KMS-11 (cell line): ENCODE measurements around the gene TBX5.

ENCODE experiments used
- H2AFZ ChIP-seq: fragments of 200-600 bp; sonication (generic); 2 replicates; pipeline ENCODE4 v1.6.1; 2016; ENCODE audit warnings: antibody characterized with exemption, mixed run types, low read depth
- H3K27ac ChIP-seq: fragments of 200-600 bp; sonication (generic); 2 replicates; pipeline ENCODE4 v1.6.1; 2016; ENCODE audit warnings: mild to moderate bottlenecking, mixed run types
- H3K27me3 ChIP-seq: fragments of 200-600 bp; sonication (generic); 2 replicates; pipeline ENCODE4 v1.6.1; 2017; ENCODE audit warnings: mild to moderate bottlenecking, low read depth, mixed run types, moderate library complexity; ENCODE audit not compliant: insufficient read depth
- H3K36me3 ChIP-seq: fragments of 200-600 bp; sonication (generic); 2 replicates; pipeline ENCODE4 v1.6.1; 2017; ENCODE audit warnings: mild to moderate bottlenecking, mixed run types; ENCODE audit not compliant: insufficient read depth
- H3K4me1 ChIP-seq: fragments of 200-600 bp; sonication (generic); 2 replicates; pipeline ENCODE4 v1.6.1; 2016; ENCODE audit warnings: mild to moderate bottlenecking, low read depth, mixed run types; ENCODE audit not compliant: poor library complexity, severe bottlenecking
- H3K4me2 ChIP-seq: fragments of 200-600 bp; sonication (generic); 2 replicates; pipeline ENCODE4 v1.7.0; 2016; ENCODE audit warnings: mild to moderate bottlenecking, mixed run types
- H3K4me3 ChIP-seq: fragments of 200-600 bp; sonication (generic); IDR thresholded peaks from 2 replicates; pipeline ENCODE4 v1.6.1; 2017; ENCODE audit warnings: low read depth, low read length, mixed read lengths; ENCODE audit not compliant: insufficient read depth
- H3K79me2 ChIP-seq: fragments of 200-600 bp; sonication (generic); 2 replicates; pipeline ENCODE4 v1.6.1; 2016; ENCODE audit warnings: low read depth, mixed run types; ENCODE audit not compliant: insufficient read depth
- H3K9ac ChIP-seq: fragments of 200-600 bp; sonication (generic); 2 replicates; pipeline ENCODE4 v1.6.1; 2016; ENCODE audit warnings: mild to moderate bottlenecking, mixed run types
- H4K20me1 ChIP-seq: fragments of 200-600 bp; sonication (generic); 2 replicates; pipeline ENCODE4 v1.6.1; 2016; ENCODE audit warnings: mild to moderate bottlenecking, mixed run types; ENCODE audit not compliant: insufficient read depth
- TF ChIP-seq, protein P1 (sequence below): fragments of 200-600 bp; sonication (generic); conservative IDR thresholded peaks from 2 replicates; pipeline ENCODE4 v1.6.1; 2017; ENCODE audit warnings: low read depth, mild to moderate bottlenecking, antibody characterized with exemption, low read length, moderate library complexity, mixed read lengths

The TBX5 gene

DNA sequence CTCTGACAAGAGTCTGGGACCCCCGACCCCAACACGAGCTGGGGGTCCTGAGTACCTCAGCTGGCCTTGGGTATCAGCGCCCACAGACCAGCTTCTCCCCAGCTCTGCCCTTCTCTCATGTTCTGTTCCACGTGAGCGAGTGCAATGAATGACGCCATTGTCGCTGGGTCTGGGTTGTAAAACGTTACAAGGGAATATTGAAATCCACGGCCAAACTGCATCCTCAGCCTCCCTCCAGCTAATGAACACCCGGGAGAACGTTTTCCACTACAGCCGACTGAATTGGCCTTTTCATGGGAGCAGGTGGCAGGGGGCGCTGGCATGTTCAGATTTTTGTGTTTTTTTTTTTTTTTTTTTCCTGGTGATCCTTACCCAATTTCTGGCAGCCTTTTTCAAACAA is 34.7 kb downstream of the TBX5 start:
- no peaks in the 10 kb centered on the region for H3K27me3 ChIP-seq
- H4K20me1 ChIP-seq, result no peaks in the 10 kb centered on the region
- H3K9ac ChIP-seq, result no peak overlapping the region
- no peak overlapping the region for H3K27ac ChIP-seq
- H3K36me3 ChIP-seq, result no peaks in the 10 kb centered on the region
- TF ChIP-seq, protein P1, sequence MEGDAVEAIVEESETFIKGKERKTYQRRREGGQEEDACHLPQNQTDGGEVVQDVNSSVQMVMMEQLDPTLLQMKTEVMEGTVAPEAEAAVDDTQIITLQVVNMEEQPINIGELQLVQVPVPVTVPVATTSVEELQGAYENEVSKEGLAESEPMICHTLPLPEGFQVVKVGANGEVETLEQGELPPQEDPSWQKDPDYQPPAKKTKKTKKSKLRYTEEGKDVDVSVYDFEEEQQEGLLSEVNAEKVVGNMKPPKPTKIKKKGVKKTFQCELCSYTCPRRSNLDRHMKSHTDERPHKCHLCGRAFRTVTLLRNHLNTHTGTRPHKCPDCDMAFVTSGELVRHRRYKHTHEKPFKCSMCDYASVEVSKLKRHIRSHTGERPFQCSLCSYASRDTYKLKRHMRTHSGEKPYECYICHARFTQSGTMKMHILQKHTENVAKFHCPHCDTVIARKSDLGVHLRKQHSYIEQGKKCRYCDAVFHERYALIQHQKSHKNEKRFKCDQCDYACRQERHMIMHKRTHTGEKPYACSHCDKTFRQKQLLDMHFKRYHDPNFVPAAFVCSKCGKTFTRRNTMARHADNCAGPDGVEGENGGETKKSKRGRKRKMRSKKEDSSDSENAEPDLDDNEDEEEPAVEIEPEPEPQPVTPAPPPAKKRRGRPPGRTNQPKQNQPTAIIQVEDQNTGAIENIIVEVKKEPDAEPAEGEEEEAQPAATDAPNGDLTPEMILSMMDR, result no peak
- no peaks in the 10 kb centered on the region for H3K4me1 ChIP-seq
- no peak overlapping the region for H3K4me2 ChIP-seq
- H3K79me2 ChIP-seq, result no peaks in the 10 kb centered on the region
- no peak overlapping the region for H3K4me3 ChIP-seq
- no peak overlapping the region for H2AFZ ChIP-seq

DNA sequence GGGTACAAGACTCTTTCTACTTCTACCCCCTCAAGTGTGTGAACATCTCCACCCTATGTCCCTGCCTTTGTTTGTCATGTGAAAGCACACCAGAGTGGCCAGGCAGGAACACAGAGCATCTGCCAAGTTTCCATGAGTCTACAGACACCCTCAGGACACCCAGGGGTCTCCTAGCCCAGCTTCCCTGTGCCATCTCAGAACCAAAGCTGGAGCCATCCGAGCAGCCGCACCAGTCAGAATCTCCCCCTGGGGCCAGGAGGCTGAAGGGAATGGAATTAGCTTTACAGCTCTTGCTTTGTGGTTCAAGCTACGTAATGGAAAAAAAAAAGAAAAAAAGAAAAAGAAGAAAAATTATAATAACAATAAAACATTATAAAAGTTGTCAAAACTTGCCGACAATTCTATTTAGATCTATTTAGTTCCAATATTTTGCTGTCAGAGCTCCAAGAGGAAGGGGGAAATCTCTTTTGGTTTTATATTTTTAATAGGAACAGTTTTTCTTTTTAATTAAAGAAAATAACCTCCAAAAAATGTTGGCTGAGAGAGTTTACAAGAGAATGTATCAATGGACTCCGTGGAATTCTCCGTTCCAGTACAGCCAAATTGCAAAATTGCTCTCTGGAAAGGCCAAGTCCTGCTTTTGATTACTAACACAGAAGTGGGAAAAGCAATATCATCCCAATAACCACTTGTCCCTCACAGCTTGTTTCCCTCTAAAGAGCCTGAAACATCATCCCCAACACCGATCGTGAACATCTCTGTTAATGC is 37.1 kb downstream of the TBX5 start:
- Histone ChIP-seq H3K79me2 (no peaks in the 10 kb centered on the region), H3K4me1 (no peaks in the 10 kb centered on the region), H3K4me3 (no peak overlapping the region), H3K27ac (no peak overlapping the region), H4K20me1 (no peaks in the 10 kb centered on the region), H3K4me2 (no peak overlapping the region), H2AFZ (no peak overlapping the region), H3K9ac (no peak overlapping the region), H3K27me3 (no peaks in the 10 kb centered on the region), H3K36me3 (no peaks in the 10 kb centered on the region)
- TF ChIP-seq, protein P1, result no peak

DNA sequence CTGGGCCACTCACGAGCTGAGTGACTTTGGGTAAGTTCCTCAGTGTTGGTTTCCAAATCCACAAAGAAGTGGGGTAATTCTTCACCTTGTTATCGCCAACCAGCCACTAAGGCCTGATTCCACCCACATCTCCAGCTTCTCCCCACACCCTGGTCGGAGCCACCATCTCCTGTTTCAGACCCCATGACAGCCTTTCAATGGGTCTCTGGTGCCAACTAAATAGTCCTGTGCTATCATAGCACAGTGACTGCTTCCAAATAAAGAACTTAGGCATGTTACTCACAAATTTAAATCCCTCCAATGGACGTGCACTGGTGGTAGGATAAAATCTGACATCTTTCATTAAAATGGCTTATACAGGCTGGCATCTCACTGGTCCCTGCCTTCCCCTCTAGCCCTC is 44.0 kb downstream of the TBX5 start:
- Histone ChIP-seq H3K36me3 (no peaks in the 10 kb centered on the region), H2AFZ (no peak overlapping the region), H3K27ac (no peak overlapping the region), H3K27me3 (no peaks in the 10 kb centered on the region), H3K9ac (no peak overlapping the region), H3K4me1 (no peaks in the 10 kb centered on the region), H3K4me3 (no peak overlapping the region), H4K20me1 (no peaks in the 10 kb centered on the region), H3K4me2 (no peak overlapping the region), H3K79me2 (no peaks in the 10 kb centered on the region)
- TF ChIP-seq, protein P1, result no peak

DNA sequence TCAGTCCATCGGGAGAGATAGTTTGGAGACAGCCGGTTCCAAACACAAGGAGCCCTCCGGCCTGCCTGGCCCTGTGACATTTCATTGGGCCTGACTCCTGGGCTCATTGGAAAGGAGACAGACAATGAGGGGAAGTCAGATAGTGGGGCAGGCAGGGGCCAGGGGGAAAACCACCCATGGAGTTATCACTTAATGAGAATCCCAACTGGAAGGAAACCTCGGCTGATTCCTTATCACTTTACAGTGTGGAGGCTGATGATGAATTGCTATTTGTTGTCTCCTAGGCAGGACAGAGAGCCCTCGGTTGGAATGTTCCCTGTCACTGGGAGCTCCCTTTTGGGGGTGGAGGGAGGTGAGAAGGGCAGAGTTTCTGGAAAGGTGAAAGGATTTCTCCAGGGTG is 44.4 kb downstream of the TBX5 start:
- TF ChIP-seq, protein P1, result no peak
- H3K36me3 ChIP-seq, result no peaks in the 10 kb centered on the region
- no peaks in the 10 kb centered on the region for H3K27me3 ChIP-seq
- no peaks in the 10 kb centered on the region for H3K4me1 ChIP-seq
- no peak overlapping the region for H2AFZ ChIP-seq
- no peak overlapping the region for H3K9ac ChIP-seq
- H4K20me1 ChIP-seq, result no peaks in the 10 kb centered on the region
- H3K4me3 ChIP-seq, result no peak overlapping the region
- no peaks in the 10 kb centered on the region for H3K79me2 ChIP-seq
- H3K27ac ChIP-seq, result no peak overlapping the region
- no peak overlapping the region for H3K4me2 ChIP-seq
